ENCODE data around the gene METTL22.

METTL22 gene, protein sequence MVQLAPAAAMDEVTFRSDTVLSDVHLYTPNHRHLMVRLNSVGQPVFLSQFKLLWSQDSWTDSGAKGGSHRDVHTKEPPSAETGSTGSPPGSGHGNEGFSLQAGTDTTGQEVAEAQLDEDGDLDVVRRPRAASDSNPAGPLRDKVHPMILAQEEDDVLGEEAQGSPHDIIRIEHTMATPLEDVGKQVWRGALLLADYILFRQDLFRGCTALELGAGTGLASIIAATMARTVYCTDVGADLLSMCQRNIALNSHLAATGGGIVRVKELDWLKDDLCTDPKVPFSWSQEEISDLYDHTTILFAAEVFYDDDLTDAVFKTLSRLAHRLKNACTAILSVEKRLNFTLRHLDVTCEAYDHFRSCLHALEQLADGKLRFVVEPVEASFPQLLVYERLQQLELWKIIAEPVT

DNA sequence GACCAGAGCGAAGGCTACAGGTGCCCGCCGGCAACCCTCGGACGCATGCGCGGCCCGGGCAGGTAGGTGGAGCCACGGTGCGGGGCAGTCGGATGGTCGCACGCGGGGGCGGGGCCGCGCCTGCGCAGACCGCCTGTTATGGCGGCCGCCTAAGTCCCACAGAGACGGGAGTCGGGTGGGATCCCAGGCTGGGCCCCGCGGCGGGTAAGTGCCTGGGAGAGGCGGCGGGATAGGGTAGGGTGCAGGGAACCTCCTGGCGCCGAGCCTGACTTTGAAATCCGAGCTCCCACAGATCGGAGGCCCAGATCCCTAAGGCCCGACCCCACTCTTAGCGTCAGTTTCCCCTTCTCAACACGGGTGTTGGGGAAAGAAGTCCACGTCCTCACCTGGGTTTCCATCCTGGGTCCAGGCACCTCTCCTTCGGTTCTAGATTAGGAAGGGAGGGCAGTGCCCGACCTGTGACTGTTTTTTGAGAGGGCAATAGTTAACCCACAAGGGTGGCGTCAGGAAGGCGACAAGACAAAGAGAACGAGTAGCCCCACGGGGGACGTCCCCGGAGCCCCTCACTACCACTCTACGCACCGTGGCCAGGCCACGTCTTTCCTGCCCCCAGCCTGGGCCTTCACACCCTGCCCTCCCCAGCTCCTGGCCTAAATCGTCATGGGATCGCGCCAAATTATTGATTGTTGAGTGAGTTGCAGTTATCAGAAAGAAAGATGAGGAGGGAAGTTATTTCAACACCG, at the start of gene METTL22:
TSS of gene METTL22 (plus strand) at position 127 of the 743 bp plus-strand sequence. CDS start 3,968 bp downstream, outside the sequence.
- DNase-seq (ENCODE audit: low spot score), result peak; percentile 93

DNA sequence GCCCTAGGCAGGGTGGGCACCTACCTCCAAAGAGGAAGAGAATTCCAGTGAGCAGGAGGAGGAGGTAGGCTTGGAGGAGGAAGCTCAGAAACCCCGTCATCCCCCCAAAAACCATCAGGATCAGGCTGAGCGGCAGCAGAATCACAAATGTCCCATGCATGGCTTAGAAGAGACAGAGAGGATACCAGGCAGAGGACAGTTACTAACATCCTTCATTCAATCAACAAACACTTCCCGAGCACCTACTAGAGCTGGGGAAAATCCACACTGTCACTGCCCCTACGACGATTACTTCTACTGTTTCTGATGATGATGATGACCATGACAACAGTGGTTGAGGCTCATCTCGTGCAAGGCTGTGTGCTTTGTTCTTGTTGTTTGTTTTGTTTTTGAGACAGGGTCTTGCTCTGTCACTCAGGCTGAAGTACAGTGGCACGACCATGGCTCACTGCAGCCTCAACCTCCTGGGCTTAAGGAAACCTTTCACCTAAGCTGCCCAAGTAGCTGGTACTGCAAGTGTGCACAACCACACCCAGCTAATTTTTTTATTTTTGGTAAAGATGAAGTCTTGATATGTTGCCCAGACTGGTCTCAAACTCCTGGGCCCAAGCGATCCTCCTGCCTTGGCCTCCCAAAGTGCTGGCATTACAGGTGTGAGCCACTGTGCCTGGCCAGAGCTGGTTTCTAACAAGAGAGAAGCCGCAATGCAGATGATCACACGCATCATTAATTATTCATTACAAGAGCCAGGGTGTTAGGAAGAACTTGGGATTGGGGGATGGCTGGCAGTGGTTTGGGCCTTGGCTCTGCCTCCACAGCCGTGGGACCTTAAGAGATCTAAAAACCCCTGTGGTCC, 49.2 kb upstream of the METTL22 start:
- no peak for DNase-seq (ENCODE audit: low spot score)

DNA sequence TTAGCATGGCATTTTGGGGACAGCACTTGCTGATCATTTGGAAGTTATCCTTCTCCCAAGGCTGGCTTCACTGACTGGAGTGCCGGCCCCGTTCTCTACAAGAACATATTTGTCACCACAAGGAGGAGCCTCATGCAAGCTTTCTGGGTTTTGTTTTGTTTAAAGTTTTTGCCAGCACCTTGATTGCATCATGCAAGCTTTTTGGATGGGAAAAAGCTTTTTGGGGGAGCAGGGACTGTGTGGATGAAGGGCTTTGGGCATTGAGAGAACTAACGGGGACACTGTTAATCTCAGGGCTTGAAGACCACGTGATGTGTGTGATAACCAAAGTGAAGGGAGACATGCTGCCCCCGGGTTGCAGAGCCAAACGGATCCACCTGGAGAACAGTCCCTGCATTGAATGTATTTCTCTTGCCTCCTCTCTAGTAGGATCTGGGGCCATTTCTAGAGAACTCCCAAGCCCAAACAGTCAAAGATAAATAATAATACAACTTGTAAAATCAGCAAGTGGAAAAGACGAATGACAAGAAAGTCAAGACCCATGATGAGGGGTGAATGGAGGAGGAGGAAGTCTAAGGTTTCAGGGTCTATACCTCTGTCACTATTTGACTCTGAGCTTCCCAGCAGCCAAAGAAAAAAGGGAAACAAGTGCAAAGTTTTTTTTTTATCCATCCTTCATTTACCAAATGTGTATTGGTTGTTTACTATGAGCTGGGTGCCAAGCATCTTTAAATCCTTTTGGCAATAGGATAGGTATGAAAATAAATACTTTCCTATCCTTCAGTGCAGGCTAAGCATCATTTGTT, 48.4 kb upstream of the METTL22 start:
- peak; percentile 35 for DNase-seq (ENCODE audit: low spot score)

DNA sequence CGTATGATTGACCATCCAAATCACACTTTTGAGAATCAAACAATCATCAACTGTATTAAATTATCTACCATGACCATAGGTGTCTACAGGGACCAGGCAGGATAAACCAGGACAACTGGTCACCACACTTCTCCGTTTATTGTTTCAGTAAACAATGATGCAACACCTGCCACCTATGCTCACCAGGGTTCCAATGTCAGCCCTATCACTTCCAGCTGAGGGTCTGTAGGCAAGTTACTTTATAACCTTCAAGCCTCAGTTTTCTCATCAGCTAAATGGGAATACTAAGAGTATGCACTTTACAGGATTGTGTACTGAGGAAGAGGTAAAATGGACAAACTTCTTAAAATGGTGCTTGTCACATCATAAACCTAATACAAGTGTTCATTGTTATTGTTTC, 46.1 kb upstream of the METTL22 start:
- DNase-seq (ENCODE audit: low spot score), result no peak

DNA sequence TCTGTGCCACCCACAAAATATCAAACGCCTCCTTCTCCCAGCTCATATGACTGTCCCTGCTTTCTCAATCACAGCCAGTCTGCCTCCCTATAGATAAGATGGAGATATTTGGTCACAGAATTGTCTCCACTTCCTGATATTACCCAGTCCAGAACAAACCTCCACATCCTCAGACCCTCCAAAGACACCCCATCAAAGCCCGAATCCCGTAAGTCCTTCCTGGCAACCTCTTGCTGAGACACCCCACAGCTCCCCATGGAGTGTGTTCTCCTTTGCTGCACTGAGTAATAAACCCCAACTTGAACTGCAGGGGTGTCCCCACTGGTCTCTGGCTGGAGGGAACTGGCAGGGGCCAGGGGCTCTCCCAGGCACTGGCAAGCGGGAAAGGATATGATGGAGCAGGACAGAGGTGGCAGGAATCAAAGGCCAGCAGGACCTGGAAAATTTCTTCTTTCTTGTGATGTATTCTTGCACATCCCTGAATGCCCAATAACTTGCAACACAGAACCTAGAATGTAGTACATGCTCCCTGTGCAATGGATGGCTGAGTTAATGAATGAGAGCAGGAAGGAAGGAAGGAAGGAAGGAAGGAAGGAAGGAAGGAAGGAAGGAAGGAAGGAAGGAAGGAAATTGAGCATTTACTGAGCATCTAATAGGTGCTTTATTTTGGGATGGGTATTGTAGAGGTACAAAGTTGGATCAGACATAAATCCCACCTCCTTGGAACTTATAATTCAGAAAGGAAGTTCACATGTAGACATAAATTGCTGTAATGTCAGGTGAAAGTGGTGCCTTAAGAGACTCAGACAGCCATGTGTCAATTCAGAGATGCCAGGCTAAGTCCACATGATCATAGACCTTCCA, 45.1 kb upstream of the METTL22 start:
- no peak for DNase-seq (ENCODE audit: low spot score)

DNA sequence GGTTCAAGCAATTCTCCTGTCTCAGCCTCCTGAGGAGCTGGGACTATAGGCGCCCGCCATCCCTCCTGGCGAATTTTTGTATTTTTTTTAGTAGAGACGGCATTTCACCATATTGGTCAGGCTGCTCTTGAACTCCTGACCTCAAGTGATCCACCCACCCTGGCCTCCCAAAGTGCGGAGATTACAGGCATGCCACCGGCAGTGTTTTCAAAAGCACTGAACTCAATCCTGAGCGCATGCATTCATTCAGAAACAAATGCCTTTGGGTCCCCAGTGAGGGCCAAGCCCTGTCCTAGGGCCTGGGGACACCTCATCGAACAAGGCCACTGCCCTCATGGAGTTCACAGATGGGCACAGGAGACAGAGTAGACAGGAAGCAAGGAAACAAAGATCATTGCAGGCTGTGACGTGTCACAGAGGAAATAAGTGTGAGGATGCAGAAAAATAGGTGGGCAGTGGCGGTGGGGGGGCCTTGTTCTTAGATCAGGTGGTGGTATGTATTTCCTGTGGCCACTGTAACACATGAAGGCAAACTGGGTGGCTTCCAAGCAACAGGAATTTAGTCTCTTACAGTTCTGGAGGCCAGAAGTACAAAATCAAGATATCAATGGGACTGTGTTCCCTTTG, 43.7 kb upstream of the METTL22 start:
- DNase-seq (ENCODE audit: low spot score), result no peak

DNA sequence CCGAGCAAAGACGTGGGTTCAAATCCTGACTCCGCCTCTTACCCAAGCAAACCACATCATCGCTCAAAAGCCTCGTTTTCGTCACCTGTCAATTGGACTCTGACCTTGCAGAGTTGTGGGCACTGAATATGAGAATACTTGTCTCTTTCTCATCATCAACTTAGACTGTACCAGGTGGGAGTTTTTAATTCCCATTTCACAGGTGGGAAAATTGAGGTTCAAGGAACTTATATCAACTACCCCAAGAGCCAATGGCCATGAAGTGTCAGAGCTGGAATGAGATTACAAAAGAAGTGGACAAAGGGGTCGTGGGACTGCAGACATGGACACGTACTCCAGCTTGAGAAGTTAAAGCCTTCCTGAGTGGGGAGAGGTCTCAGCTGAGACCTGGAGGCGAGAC, 41.9 kb upstream of the METTL22 start:
- DNase-seq (ENCODE audit: low spot score), result no peak

DNA sequence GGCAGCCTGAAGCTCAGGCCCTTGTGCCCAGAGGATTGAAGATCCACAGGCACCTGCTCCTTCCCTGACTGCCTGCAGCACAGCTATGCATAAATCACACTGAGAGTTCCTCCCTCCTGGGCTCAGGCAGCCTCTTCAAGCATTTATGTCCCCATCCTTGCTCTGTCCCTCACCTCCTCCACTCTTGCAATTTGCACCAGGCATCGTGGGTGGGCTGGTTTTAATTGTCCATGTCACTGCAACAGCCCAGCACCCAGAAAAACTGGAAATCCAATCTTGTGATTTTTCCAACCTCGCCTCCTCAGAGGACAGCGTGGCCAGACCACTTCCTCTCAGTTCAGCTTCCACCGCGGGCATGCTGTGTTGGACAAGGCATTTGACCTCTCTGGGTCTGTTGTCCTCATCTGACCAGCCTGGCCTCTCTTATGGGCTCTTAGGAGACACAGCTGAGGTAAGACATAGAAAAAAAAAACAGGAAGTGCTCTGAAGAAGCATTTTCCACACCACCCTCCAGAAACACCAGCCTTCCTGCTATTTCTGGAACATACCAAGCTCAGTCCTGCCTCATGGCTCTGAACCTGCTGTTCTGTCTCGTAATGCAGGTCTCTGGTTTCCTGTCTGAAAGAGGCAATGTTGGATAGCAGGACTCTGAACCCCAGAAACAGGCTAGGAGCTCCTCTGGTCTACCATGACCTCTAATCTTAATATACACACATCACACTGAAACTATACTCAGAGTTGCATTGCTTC, 39.5 kb upstream of the METTL22 start:
- no peak for DNase-seq (ENCODE audit: low spot score)

DNA sequence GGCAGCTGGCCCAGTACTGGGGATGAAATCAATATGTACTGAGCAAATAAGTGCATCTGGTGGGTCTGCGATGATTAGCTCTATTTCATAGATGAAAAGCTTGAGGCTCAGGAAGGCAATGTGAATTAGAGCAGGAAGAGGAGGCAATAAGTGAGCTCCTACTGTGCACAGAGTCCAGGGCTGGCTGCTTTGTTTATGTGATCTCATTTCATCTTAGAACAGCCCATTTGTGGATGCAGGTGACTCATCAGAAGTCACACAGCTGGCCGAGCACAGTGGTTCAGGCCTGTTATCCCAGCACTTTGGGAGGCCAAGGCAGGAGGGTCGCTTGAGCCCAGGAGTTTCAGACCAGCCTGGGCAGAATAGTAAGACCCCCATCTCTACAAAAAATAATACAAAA, 38.3 kb upstream of the METTL22 start:
- DNase-seq (ENCODE audit: low spot score), result no peak

DNA sequence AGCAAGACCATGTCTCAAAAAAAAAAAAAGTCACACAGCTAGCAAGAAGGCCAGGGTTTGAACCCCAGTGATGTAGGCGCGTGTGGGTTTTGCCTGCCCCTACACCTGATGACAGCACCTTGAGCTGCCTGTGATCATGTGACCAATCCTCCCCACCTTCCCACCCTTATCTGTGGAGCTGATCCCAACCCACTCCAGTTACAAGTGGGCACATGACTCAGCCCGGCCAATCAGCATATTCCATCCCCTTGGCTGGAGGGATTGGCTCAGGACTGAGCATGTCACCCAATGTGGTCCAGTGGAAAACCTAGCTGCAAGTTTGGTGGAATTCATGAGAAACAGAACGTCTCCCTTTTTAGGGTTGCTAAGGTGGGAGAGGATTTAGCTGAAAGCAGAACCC, 37.8 kb upstream of the METTL22 start:
- no peak for DNase-seq (ENCODE audit: low spot score)

DNA sequence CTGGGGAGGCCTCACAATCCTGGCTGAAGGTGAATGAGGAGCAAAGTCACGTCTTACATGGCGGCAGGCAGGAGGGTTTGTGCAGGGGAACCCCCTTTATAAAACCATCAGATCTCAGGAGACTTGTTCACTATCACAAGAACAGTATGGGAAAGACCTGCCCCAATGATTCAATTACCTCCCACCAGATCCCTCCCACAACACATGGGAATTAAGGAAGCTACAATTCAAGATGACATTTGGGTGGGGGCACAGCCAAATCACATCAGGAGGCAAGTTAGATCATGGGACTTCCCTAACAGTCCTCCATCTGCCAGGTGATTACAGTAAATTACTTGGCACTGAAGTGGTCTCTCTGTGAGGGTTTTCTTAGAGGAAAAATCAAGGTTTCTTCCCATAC, 36.5 kb upstream of the METTL22 start:
- DNase-seq (ENCODE audit: low spot score), result no peak

DNA sequence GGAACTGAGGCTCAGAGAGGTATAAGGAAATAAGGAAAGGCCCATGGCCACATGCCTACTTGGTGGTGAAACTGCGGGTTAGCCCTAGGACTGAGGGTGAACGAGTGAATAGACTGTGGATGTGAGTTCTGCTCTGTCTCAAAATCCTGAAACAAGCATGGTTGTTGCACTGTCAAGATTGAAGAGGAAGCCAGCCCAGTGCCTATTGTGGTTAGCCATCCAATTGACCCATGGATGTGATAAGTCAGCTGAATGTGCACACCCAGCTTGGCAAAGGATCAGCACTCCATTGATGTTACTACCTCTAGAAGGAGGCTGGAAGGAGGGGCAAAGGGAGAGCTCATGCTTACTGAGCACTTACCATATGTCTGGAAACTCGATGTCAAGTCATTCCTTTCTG, 35.6 kb upstream of the METTL22 start:
- no peak for DNase-seq (ENCODE audit: low spot score)

DNA sequence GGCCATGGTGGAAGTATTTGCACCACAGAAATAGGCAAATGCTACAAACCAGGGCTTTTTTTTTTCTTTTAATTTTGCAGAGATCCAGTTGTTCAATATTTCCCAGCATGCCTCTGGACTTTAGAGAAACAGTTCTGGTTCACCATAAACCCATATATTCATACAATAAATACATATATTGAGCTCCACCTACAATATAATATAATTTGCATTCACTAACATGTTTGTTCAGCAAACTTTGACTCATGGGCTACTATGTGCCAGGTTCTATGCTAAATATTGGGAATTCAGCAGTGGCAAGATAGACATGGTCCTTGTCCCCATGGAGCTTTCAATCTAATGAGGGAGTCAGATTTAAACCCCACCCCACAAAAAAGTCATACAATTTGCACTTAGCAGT, 34.4 kb upstream of the METTL22 start:
- DNase-seq (ENCODE audit: low spot score), result no peak

DNA sequence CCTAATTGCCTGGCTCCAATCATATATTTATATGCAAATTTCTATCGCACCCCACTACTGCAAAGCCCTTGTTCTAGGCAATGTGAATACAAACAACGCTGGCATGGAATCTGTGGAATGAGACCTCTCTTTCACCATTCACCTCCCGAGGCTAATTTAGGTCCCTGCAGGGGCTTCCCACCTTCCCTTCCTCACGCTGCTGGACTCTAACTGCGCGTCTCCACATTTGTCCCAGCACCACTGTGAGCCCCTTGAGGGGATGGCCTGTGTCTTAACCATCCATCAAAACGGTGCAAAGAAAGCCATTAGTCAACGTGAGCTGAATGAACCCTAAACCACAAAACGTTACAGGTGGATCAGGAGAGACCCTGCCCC, 32.8 kb upstream of the METTL22 start:
- DNase-seq (ENCODE audit: low spot score), result no peak

DNA sequence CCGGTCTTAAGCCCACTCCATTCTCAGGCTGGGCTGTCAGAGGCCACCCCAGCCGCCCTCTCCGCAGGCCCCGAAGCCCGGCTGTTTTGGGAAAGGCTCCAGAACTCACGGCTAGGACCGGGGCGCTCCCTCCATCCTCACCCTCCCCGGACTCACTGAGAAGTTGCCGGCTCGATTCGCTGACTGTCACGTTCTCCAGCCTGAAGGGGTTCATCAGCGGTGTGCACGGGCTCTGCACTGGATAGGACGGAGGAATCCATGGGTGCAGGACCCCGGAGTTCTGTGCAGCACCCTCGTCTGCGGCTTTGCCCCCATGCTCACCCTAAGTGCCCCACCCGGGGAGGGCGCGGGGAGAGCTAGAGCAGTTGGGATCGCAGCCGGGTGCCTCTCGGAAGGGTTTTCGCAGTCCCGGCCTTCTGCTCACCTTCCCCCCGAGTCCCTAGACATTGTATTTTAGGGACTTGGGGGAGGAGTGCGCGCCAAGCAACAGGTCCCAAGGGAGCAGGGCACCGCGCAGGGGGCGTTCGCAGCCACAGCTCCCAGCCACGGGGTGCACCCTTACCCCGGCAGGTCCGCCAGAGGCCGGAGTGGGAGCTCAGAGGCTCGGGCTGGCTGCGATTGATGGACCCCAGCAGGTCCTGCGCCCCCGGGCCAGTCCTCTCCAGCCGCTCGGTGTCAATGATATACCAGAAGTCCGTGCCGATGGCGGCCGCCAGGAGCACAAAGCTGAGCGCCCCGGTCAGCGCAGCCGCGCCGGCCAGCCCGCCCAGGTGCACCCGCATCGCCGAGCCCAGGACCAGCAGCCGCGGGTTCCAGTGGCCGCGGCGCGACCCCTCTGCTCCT, 32.2 kb upstream of the METTL22 start:
- DNase-seq (ENCODE audit: low spot score), result no peak

DNA sequence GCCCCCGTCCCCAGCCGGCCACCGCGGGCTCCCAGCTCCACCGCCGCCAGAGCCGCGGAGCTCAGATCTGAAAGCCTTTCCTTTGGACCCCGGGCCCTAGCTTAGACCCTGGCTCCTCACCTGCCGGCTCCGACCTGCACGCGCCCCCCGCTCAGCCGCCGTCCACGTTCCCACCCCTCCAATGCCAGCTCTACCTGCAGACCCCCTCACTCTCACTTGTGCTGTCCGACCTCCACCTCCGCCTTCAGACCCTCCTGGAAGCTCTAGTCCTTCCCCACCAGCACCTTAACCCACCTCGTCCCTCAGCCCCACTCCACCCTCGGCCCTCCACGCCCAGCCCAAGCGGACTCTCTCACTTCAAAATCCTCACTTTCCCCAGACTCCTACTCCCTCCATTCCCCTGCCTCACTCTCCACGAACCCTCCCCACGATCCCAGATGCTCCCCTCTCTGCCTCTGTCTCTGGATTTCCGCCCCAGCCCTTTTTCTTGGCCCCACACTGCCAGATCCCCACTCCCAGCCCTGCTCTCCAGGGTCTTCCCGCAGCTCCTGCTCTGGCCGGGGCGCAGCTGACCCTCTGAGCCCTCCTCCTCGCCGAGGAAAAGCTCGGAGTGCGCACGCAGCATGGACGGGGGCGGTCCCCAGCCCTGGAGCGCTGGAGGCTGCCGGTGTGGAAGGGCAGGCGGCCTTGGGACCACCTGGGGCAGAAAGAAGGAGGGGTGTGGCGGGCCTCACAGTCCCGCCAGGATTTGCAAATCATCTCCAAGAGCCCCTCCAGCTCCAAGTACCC, 31.4 kb upstream of the METTL22 start, which contains the start of gene TMEM114:
TSS of gene TMEM114 (minus strand) at position 612 of the 789 bp plus-strand sequence. CDS start 673 bp downstream, outside the sequence.
- DNase-seq (ENCODE audit: low spot score), result no peak

DNA sequence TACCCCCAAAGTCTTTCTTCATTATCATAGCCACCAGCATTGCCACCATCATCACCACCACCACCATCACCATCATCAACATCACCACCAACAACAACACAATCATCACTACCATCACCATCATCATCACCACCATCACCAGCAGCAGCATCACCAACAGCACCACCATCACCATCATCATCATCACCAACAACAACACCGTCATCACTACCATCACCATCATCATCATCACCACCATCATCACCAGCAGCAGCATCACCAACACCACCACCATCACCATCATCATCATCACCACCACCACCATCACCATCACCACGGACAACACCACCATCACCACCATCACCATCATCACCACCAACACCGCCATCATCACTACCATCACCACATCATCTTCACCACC, 30.7 kb upstream of the METTL22 start:
- DNase-seq (ENCODE audit: low spot score), result no peak

DNA sequence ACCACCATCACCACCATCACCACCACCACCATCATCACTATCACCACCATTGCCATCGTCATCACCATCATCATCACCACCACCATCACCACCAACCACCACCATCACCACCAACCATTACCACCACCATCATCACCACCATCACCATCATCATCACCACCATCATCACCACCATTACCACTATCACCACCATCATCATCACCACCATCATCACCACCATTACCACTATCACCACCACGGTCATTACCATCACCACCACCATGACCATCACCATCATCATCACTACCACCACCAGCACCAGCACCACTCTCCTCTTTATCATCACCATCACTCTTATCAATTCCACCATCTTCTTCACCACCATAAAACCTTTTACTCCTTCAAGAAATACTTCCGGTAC, 30.0 kb upstream of the METTL22 start:
- no peak for DNase-seq (ENCODE audit: low spot score)

Data from hematopoietic multipotent progenitor cell treated with erythropoietin and hydrocortisone succinate and interleukin-3 and kit ligand, for 15 days (in vitro differentiated cells).